H1 (cell line): ENCODE data around the gene ARSB. TPM values are rescaled to one million over a fixed set of nuclear protein-coding genes. Genes with fewer than 3 reads are reported as not detected.

Experiments
- CTCF ChIA-PET: fragments of 300-600 bp; sonication (Branson Sonifier 250); formaldehyde crosslinking; loops from one replicate; lab custom pipeline; 2021; ENCODE audit not compliant: partially characterized antibody; lab: Charles Lee
- POLR2A ChIA-PET: fragments of 300-600 bp; sonication (Branson Sonifier 250); formaldehyde crosslinking; loops from one replicate; lab custom pipeline; 2021; ENCODE audit warnings: inconsistent platforms; ENCODE audit not compliant: partially characterized antibody; lab: Charles Lee
- DNase-seq, 2 experiments: peaks; one replicate each; pipeline versions ENCODE4 v3.0.0 to v3.0.0-alpha.2; 2010 to 2022; ENCODE audit warnings: low spot score in 2 of 2, low read depth in 1 of 2, mixed read lengths in 1 of 2
- FAIRE-seq: peaks from 2 replicates; lab custom pipeline; 2011; peaks lifted over from hg19 to GRCh38; lab: Jason Lieb, UNC
- H2AFZ ChIP-seq: 2 replicates; pipeline ENCODE4 v1.8.1; 2012; ENCODE audit warnings: low read length, inconsistent platforms
- H2AK5ac ChIP-seq: 2 replicates; pipeline ENCODE4 v1.6.1; 2013; ENCODE audit warnings: low read depth, low read length
- H2BK120ac ChIP-seq: replicated peaks from 2 replicates; pipeline ENCODE3; 2013; ENCODE audit warnings: low read depth, low read length, inconsistent platforms
- H2BK12ac ChIP-seq: 2 replicates; pipeline ENCODE4 v1.6.1; 2013; ENCODE audit warnings: low read depth, low read length
- H2BK15ac ChIP-seq: 2 replicates; pipeline ENCODE4 v1.6.1; 2013; ENCODE audit warnings: low read length
- H2BK20ac ChIP-seq: 2 replicates; pipeline ENCODE4 v1.6.1; 2013; ENCODE audit warnings: low read length
- H2BK5ac ChIP-seq: 2 replicates; pipeline ENCODE4 v1.6.1; 2013; ENCODE audit warnings: low read depth, low read length
- H3K14ac ChIP-seq: 2 replicates; pipeline ENCODE4 v1.6.1; 2013; ENCODE audit warnings: inconsistent platforms; ENCODE audit not compliant: insufficient read length
- H3K18ac ChIP-seq: 2 replicates; pipeline ENCODE4 v1.6.1; 2013; ENCODE audit warnings: low read length; ENCODE audit errors: extremely low read depth
- H3K23ac ChIP-seq: 2 replicates; pipeline ENCODE4 v1.6.1; 2013; ENCODE audit warnings: inconsistent platforms; ENCODE audit not compliant: insufficient read length
- H3K23me2 ChIP-seq: 2 replicates; pipeline ENCODE4 v1.6.1; 2013; ENCODE audit warnings: low read depth, low read length
- H3K27ac ChIP-seq: 2 replicates; pipeline ENCODE4 v1.6.1; 2011; ENCODE audit warnings: low read depth, low read length, inconsistent platforms
- H3K27me3 ChIP-seq, 4 experiments: replicated peaks in 1 of 4; 1 replicate in 1 of 4; 2 replicates in 3 of 4; pipeline versions ENCODE4 v1.6.1 to v1.8.1; 2011 to 2013; ENCODE audit warnings: low read length in 3 of 4, mild to moderate bottlenecking in 3 of 4, inconsistent platforms in 2 of 4, mixed read lengths in 2 of 4, moderate library complexity in 1 of 4; ENCODE audit not compliant: control insufficient read depth in 3 of 4, insufficient read depth in 3 of 4; ENCODE audit errors: extremely low read depth in 1 of 4
- H3K36me3 ChIP-seq, 4 experiments: 2 replicates each; pipeline versions ENCODE4 v1.6.1 to v1.8.1; 2011 to 2013; ENCODE audit warnings: mild to moderate bottlenecking in 4 of 4, low read length in 3 of 4, moderate library complexity in 2 of 4, control low read depth in 1 of 4, inconsistent platforms in 1 of 4; ENCODE audit not compliant: insufficient read depth in 4 of 4, control insufficient read depth in 2 of 4
- H3K4ac ChIP-seq: replicated peaks from 2 replicates; pipeline ENCODE3; 2013; ENCODE audit warnings: low read length, low read depth, mixed read lengths, inconsistent platforms; ENCODE audit not compliant: insufficient read length
- H3K4me1 ChIP-seq, 4 experiments: replicated peaks in 1 of 4; 1 replicate in 1 of 4; 2 replicates in 3 of 4; pipeline versions ENCODE4 v1.6.1 to v1.8.1; 2011 to 2013; ENCODE audit warnings: low read length in 3 of 4, inconsistent platforms in 2 of 4, mixed read lengths in 1 of 4; ENCODE audit not compliant: insufficient read depth in 4 of 4, control insufficient read depth in 3 of 4
- H3K4me2 ChIP-seq, 2 experiments: 2 replicates each; pipeline versions ENCODE4 v1.6.1 to v1.8.1; 2011 to 2013; ENCODE audit warnings: low read depth in 2 of 2, low read length in 2 of 2, control low read depth in 1 of 2, inconsistent platforms in 1 of 2, mild to moderate bottlenecking in 1 of 2; ENCODE audit not compliant: insufficient read depth in 1 of 2
- H3K4me3 ChIP-seq, 4 experiments: fragments of 200-600, 300-600 bp in 1 of 4; sonication (generic), shearing (Covaris generic), sonication (Bioruptor Twin) in 1 of 4; 2 replicates each; pipeline versions ENCODE4 v1.5.1 to v1.8.1; 2011 to 2016; ENCODE audit warnings: low read length in 4 of 4, low read depth in 3 of 4, control low read depth in 2 of 4, inconsistent platforms in 2 of 4, mild to moderate bottlenecking in 2 of 4, mixed read lengths in 1 of 4, moderate library complexity in 1 of 4; ENCODE audit not compliant: insufficient read depth in 2 of 4; ENCODE audit errors: extremely low read depth in 1 of 4
- H3K56ac ChIP-seq: replicated peaks from 2 replicates; pipeline ENCODE3; 2013; ENCODE audit warnings: low read depth, mild to moderate bottlenecking, mixed read lengths, low read length, inconsistent platforms; ENCODE audit not compliant: insufficient read length
- H3K79me1 ChIP-seq: 2 replicates; pipeline ENCODE4 v1.6.1; 2013; ENCODE audit warnings: low read depth, low read length, control low read depth
- H3K79me2 ChIP-seq, 2 experiments: 2 replicates each; pipeline versions ENCODE4 v1.6.1 to v1.8.1; 2012 to 2013; ENCODE audit warnings: low read length in 2 of 2, mild to moderate bottlenecking in 2 of 2, inconsistent platforms in 1 of 2; ENCODE audit not compliant: insufficient read depth in 2 of 2, control insufficient read depth in 1 of 2
- H3K9ac ChIP-seq, 4 experiments: replicated peaks in 1 of 4; 1 replicate in 1 of 4; 2 replicates in 3 of 4; pipeline versions ENCODE4 v1.6.1 to v1.8.1; 2011 to 2013; ENCODE audit warnings: low read depth in 3 of 4, low read length in 3 of 4, control low read depth in 2 of 4, mild to moderate bottlenecking in 2 of 4, moderate library complexity in 2 of 4, inconsistent platforms in 1 of 4; ENCODE audit errors: extremely low read depth in 1 of 4
- H3K9me3 ChIP-seq, 2 experiments: 2 replicates each; pipeline versions ENCODE4 v1.6.1 to v1.8.1; 2012 to 2013; ENCODE audit warnings: mild to moderate bottlenecking in 2 of 2, moderate library complexity in 2 of 2, control low read depth in 1 of 2, inconsistent platforms in 1 of 2, low read depth in 1 of 2, low read length in 1 of 2, mixed read lengths in 1 of 2; ENCODE audit not compliant: insufficient read depth in 2 of 2
- H4K20me1 ChIP-seq, 2 experiments: replicated peaks in 1 of 2; 2 replicates each; pipeline versions ENCODE3 to v1.8.1; 2011 to 2013; ENCODE audit warnings: inconsistent platforms in 2 of 2, low read length in 2 of 2, mild to moderate bottlenecking in 1 of 2; ENCODE audit not compliant: insufficient read depth in 2 of 2, control insufficient read depth in 1 of 2
- H4K5ac ChIP-seq: 2 replicates; pipeline ENCODE4 v1.6.1; 2013; ENCODE audit warnings: low read length, low read depth, mixed read lengths, inconsistent platforms; ENCODE audit not compliant: insufficient read length
- H4K8ac ChIP-seq: 2 replicates; pipeline ENCODE4 v1.8.0; 2013; ENCODE audit warnings: mild to moderate bottlenecking, moderate library complexity, low read length, inconsistent platforms; ENCODE audit not compliant: insufficient read depth; ENCODE audit errors: extremely low read depth
- H4K91ac ChIP-seq: replicated peaks from 2 replicates; pipeline ENCODE3; 2013; ENCODE audit warnings: low read length, mixed read lengths, inconsistent platforms; ENCODE audit not compliant: insufficient read length
- EGR1 ChIP-seq: IDR thresholded peaks from 2 replicates; pipeline ENCODE4 v1.6.1; 2011; ENCODE audit warnings: low read depth, low read length, borderline replicate concordance
- RAD21 ChIP-seq, 2 experiments: IDR thresholded peaks in 1 of 2; conservative IDR thresholded peaks in 1 of 2; 2 replicates each; pipeline ENCODE4 v1.6.1; 2011; ENCODE audit warnings: low read depth in 2 of 2, low read length in 2 of 2, improper control_type of control experiment in 1 of 2, inconsistent platforms in 1 of 2, mild to moderate bottlenecking in 1 of 2, moderate library complexity in 1 of 2
- RNF2 ChIP-seq: fragments of 200-900, 300-1000 bp; sonication (generic); IDR thresholded peaks from 2 replicates; pipeline ENCODE4 v1.7.1; 2016; ENCODE audit warnings: borderline replicate concordance, low read depth, mild to moderate bottlenecking, antibody characterized with exemption, low read length; ENCODE audit not compliant: poor library complexity, severe bottlenecking; ENCODE audit errors: missing control alignments
- polyA plus RNA-seq, 7 experiments: library from polyadenylated mRNA; depleted of rRNA in 3 of 7; stranded (reverse) in 5 of 7; unstranded in 2 of 7; fragments of >200 nt in 5 of 7; fragments of 200-250 nt in 2 of 7; gene quantifications; 1 replicate in 5 of 7; 2 replicates in 1 of 7; 4 replicates in 1 of 7; pipeline versions ENCODE4 v1.2.1 to v1.2.3, GENCODE V29; 2011 to 2013; ENCODE audit warnings: missing spikeins in 2 of 7, mixed read lengths in 2 of 7
- total RNA-seq: library from RNA; stranded (reverse); fragmentation: NEBNext Ultra II Directional; extraction: Animal tissue kit (Norgen Biotek cat#: 25700); gene quantifications from 2 replicates; pipeline ENCODE4 v1.2.1, GENCODE V29; 2021
- TF ChIP-seq, protein P1 (sequence below), 3 experiments: IDR thresholded peaks; 1 replicate in 2 of 3; 2 replicates in 1 of 3; pipeline versions ENCODE4 v1.5.1 to v1.6.1; 2011; ENCODE audit warnings: low read length in 3 of 3, mild to moderate bottlenecking in 3 of 3, inconsistent platforms in 2 of 3, low read depth in 1 of 3, moderate library complexity in 1 of 3; ENCODE audit not compliant: insufficient read depth in 1 of 3; ENCODE audit errors: control extremely low read depth in 1 of 3

ARSB gene
- total and polyA plus RNA-seq, 2 of the 8 experiments (the other 6 are each of a cell fraction or from before 2014, with no cell fraction given) = 6.4 to 13.9 TPM

DNA sequence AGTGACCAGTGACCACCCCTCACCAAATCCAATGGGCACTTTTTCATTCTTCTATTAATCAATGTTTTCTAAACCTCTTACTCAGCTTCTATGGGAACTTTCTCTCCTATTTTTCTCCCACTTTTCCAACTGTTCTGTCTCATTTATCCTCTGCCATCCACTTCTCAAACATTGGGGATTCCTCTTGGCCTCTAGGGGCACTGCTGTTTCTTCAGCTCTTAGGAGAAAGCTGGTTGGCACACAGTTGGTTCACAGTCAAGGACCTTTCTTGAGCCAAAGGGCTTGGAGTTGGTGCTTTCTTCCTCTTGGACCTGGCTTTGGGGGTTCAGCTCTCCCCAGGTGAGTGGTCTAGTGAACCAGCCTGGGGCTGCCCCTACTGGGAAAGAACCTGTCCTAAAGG is 224.3 kb downstream of the ARSB start:
- Histone ChIP-seq H2BK120ac (no peak overlapping the region), H4K91ac (no peak overlapping the region), H3K27me3 (no peaks in the 10 kb centered on the region; a peak in 1 of 7 replicates), H3K23me2 (no peaks in the 10 kb centered on the region), H4K5ac (no peak overlapping the region), H3K9me3 (no peaks in the 10 kb centered on the region), H3K4ac (no peak overlapping the region), H2BK5ac (no peak overlapping the region), H2BK20ac (no peak overlapping the region), H3K4me1 (no peaks in the 10 kb centered on the region; a peak in 1 of 7 replicates), H3K9ac (no peak overlapping the region), H3K23ac (no peak overlapping the region), H3K79me1 (no peaks in the 10 kb centered on the region), H2BK15ac (no peak overlapping the region), H3K79me2 (no peaks in the 10 kb centered on the region), H2AK5ac (no peak overlapping the region), H3K56ac (no peak overlapping the region), H3K27ac (no peak overlapping the region), H3K14ac (no peak overlapping the region), H3K18ac (no peak overlapping the region), H2AFZ (no peak overlapping the region), H2BK12ac (no peak overlapping the region), H4K8ac (no peak overlapping the region), H3K36me3 (no peaks in the 10 kb centered on the region), H4K20me1 (no peaks in the 10 kb centered on the region), H3K4me3 (no peak overlapping the region), H3K4me2 (no peak overlapping the region)
- no peak for DNase-seq
- ChIA-PET CTCF (interaction anchor here (0.7 to 2.4 kb wide), 27 partner anchors 10 to 249 kb away, joined by 3 to 12 read pairs (median 3); no protein-coding TSS in a partner anchor), POLR2A (no interaction called here)
- peak; percentile 40 to 52; a peak in 3 of 4 replicates for TF ChIP-seq RAD21 (IDR thresholded peaks at IDR 0.05 in 1 of 2, conservative IDR thresholded peaks at IDR 0.05 in 1 of 2; ENCODE audit: low read depth in 2 of 2, low read length in 2 of 2)
- TF ChIP-seq EGR1 = no peak
- no peak for TF ChIP-seq RNF2
- TF ChIP-seq, protein P1, sequence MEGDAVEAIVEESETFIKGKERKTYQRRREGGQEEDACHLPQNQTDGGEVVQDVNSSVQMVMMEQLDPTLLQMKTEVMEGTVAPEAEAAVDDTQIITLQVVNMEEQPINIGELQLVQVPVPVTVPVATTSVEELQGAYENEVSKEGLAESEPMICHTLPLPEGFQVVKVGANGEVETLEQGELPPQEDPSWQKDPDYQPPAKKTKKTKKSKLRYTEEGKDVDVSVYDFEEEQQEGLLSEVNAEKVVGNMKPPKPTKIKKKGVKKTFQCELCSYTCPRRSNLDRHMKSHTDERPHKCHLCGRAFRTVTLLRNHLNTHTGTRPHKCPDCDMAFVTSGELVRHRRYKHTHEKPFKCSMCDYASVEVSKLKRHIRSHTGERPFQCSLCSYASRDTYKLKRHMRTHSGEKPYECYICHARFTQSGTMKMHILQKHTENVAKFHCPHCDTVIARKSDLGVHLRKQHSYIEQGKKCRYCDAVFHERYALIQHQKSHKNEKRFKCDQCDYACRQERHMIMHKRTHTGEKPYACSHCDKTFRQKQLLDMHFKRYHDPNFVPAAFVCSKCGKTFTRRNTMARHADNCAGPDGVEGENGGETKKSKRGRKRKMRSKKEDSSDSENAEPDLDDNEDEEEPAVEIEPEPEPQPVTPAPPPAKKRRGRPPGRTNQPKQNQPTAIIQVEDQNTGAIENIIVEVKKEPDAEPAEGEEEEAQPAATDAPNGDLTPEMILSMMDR (IDR thresholded peaks at IDR 0.05; ENCODE audit: control extremely low read depth in 1 of 3, insufficient read depth in 1 of 3, low read depth in 1 of 3, low read length in 3 of 3) = peak; percentile 27 to 66 (median 43)
- FAIRE-seq = no peak
